ENCODE data around the gene TMCO4. TPM values are rescaled to one million over a fixed set of nuclear protein-coding genes. Genes with fewer than 3 reads are reported as not detected.

Gene TMCO4
- total and polyA plus RNA-seq, 2 donors (not counting 3 experiments of a cell fraction or from before 2014, with no cell fraction given), result 7.6 to 10.3 TPM

GRCh38 chr1:19735440-19736127 lies 64.1 kb downstream of the TMCO4 start:
- FAIRE-seq (no peak), DNase-seq (ENCODE audit: low read depth, low spot score) (no peak)
- intact Hi-C loops (cut with micrococcal nuclease), result no loop called here
- Histone ChIP-seq H3K4me3 (replicated peaks in 1 of 3; ENCODE audit: insufficient read depth in 1 of 3, low read depth in 1 of 3, low read length in 3 of 3) (no peak overlapping the region), H2AFZ (ENCODE audit: low read depth, low read length) (no peak overlapping the region), H3K9me1 (replicated peaks; ENCODE audit: control insufficient read depth, extremely low read depth, insufficient read depth, low read length) (no peaks in the 10 kb centered on the region), H3K4me1 (ENCODE audit: control insufficient read depth, extremely low read depth, insufficient read depth, low read length) (no peaks in the 10 kb centered on the region), H3K36me3 (ENCODE audit: control insufficient read depth in 2 of 2, extremely low read depth in 1 of 2, insufficient read depth in 2 of 2, low read length in 2 of 2) (no peaks in the 10 kb centered on the region), H3K4me2 (ENCODE audit: insufficient read depth, low read length) (no peak overlapping the region), H4K20me1 (replicated peaks; ENCODE audit: control insufficient read depth, extremely low read depth, insufficient read depth, low read length) (no peaks in the 10 kb centered on the region), H3K79me2 (ENCODE audit: control insufficient read depth, insufficient read depth, low read length) (no peaks in the 10 kb centered on the region), H3K9ac (replicated peaks; ENCODE audit: extremely low read depth, insufficient read depth, low read length) (no peak overlapping the region), H3K27ac (ENCODE audit: insufficient read depth, low read depth, low read length) (no peak overlapping the region), H3K27me3 (ENCODE audit: control insufficient read depth in 2 of 2, insufficient read depth in 2 of 2, low read length in 2 of 2) (no peaks in the 10 kb centered on the region), H3K9me3 (replicated peaks; ENCODE audit: control insufficient read depth, insufficient read depth, low read length) (no peaks in the 10 kb centered on the region)
- dilution Hi-C loops (cut with MboI; ENCODE audit: extremely low pct_ligation_motif_present, low sequenced_read_pairs), result no loop called here
- ChIA-PET POLR2A (no interaction called here), CTCF (interaction anchor here (0.7 to 1.4 kb wide), 2 partner anchors 20 to 31 kb away, joined by 3 to 6 read pairs; no protein-coding TSS in a partner anchor)
- TF ChIP-seq POLR2A (IDR thresholded peaks at IDR 0.05; ENCODE audit: low read depth, low read length) (no peak), MYC (IDR thresholded peaks at IDR 0.05; ENCODE audit: low read depth, low read length) (no peak), GATA2 (IDR thresholded peaks at IDR 0.05; ENCODE audit: insufficient read depth, insufficient read length, low read depth, low read length) (no peak), EZH2 (IDR thresholded peaks at IDR 0.05; ENCODE audit: borderline replicate concordance, low read depth, low read length, severe bottlenecking) (no peak), POLR2AphosphoS5 (IDR thresholded peaks at IDR 0.05; ENCODE audit: insufficient read depth, low read depth, low read length) (no peak), FOS (IDR thresholded peaks at IDR 0.05; ENCODE audit: borderline replicate concordance, insufficient read depth, low read length) (no peak), JUN (IDR thresholded peaks at IDR 0.05; ENCODE audit: borderline replicate concordance, insufficient read depth, insufficient read length, low read depth) (no peak), MAX (IDR thresholded peaks at IDR 0.05; ENCODE audit: insufficient read depth, insufficient read length) (no peak), CTCF (IDR thresholded peaks at IDR 0.05; ENCODE audit: extremely low read depth in 1 of 2, insufficient read depth in 1 of 2, low read depth in 1 of 2, low read length in 2 of 2) (no peak)
- no TSS peak for BruUV-seq (replicated peaks)
